H1 (cell line): ENCODE data around the gene E2F1. TPM values are rescaled to one million over a fixed set of nuclear protein-coding genes. Genes with fewer than 3 reads are reported as not detected.

ENCODE experiments used
- CTCF ChIA-PET: fragments of 300-600 bp; sonication (Branson Sonifier 250); formaldehyde crosslinking; loops from one replicate; lab custom pipeline; 2021; ENCODE audit not compliant: partially characterized antibody; lab: Charles Lee
- POLR2A ChIA-PET: fragments of 300-600 bp; sonication (Branson Sonifier 250); formaldehyde crosslinking; loops from one replicate; lab custom pipeline; 2021; ENCODE audit warnings: inconsistent platforms; ENCODE audit not compliant: partially characterized antibody; lab: Charles Lee
- DNase-seq, 2 experiments: peaks; one replicate each; pipeline versions ENCODE4 v3.0.0 to v3.0.0-alpha.2; 2010 to 2022; ENCODE audit warnings: low spot score in 2 of 2, low read depth in 1 of 2, mixed read lengths in 1 of 2
- FAIRE-seq: peaks from 2 replicates; lab custom pipeline; 2011; peaks lifted over from hg19 to GRCh38; lab: Jason Lieb, UNC
- H2AFZ ChIP-seq: 2 replicates; pipeline ENCODE4 v1.8.1; 2012; ENCODE audit warnings: low read length, inconsistent platforms
- H2AK5ac ChIP-seq: 2 replicates; pipeline ENCODE4 v1.6.1; 2013; ENCODE audit warnings: low read depth, low read length
- H2BK120ac ChIP-seq: replicated peaks from 2 replicates; pipeline ENCODE3; 2013; ENCODE audit warnings: low read depth, low read length, inconsistent platforms
- H2BK12ac ChIP-seq: 2 replicates; pipeline ENCODE4 v1.6.1; 2013; ENCODE audit warnings: low read depth, low read length
- H2BK15ac ChIP-seq: 2 replicates; pipeline ENCODE4 v1.6.1; 2013; ENCODE audit warnings: low read length
- H2BK20ac ChIP-seq: 2 replicates; pipeline ENCODE4 v1.6.1; 2013; ENCODE audit warnings: low read length
- H2BK5ac ChIP-seq: 2 replicates; pipeline ENCODE4 v1.6.1; 2013; ENCODE audit warnings: low read depth, low read length
- H3K14ac ChIP-seq: 2 replicates; pipeline ENCODE4 v1.6.1; 2013; ENCODE audit warnings: inconsistent platforms; ENCODE audit not compliant: insufficient read length
- H3K18ac ChIP-seq: 2 replicates; pipeline ENCODE4 v1.6.1; 2013; ENCODE audit warnings: low read length; ENCODE audit errors: extremely low read depth
- H3K23ac ChIP-seq: 2 replicates; pipeline ENCODE4 v1.6.1; 2013; ENCODE audit warnings: inconsistent platforms; ENCODE audit not compliant: insufficient read length
- H3K23me2 ChIP-seq: 2 replicates; pipeline ENCODE4 v1.6.1; 2013; ENCODE audit warnings: low read depth, low read length
- H3K27ac ChIP-seq: 2 replicates; pipeline ENCODE4 v1.6.1; 2011; ENCODE audit warnings: low read depth, low read length, inconsistent platforms
- H3K27me3 ChIP-seq, 4 experiments: replicated peaks in 1 of 4; 1 replicate in 1 of 4; 2 replicates in 3 of 4; pipeline versions ENCODE4 v1.6.1 to v1.8.1; 2011 to 2013; ENCODE audit warnings: low read length in 3 of 4, mild to moderate bottlenecking in 3 of 4, inconsistent platforms in 2 of 4, mixed read lengths in 2 of 4, moderate library complexity in 1 of 4; ENCODE audit not compliant: control insufficient read depth in 3 of 4, insufficient read depth in 3 of 4; ENCODE audit errors: extremely low read depth in 1 of 4
- H3K36me3 ChIP-seq, 4 experiments: 2 replicates each; pipeline versions ENCODE4 v1.6.1 to v1.8.1; 2011 to 2013; ENCODE audit warnings: mild to moderate bottlenecking in 4 of 4, low read length in 3 of 4, moderate library complexity in 2 of 4, control low read depth in 1 of 4, inconsistent platforms in 1 of 4; ENCODE audit not compliant: insufficient read depth in 4 of 4, control insufficient read depth in 2 of 4
- H3K4ac ChIP-seq: replicated peaks from 2 replicates; pipeline ENCODE3; 2013; ENCODE audit warnings: low read length, low read depth, mixed read lengths, inconsistent platforms; ENCODE audit not compliant: insufficient read length
- H3K4me1 ChIP-seq, 4 experiments: replicated peaks in 1 of 4; 1 replicate in 1 of 4; 2 replicates in 3 of 4; pipeline versions ENCODE4 v1.6.1 to v1.8.1; 2011 to 2013; ENCODE audit warnings: low read length in 3 of 4, inconsistent platforms in 2 of 4, mixed read lengths in 1 of 4; ENCODE audit not compliant: insufficient read depth in 4 of 4, control insufficient read depth in 3 of 4
- H3K4me2 ChIP-seq, 2 experiments: 2 replicates each; pipeline versions ENCODE4 v1.6.1 to v1.8.1; 2011 to 2013; ENCODE audit warnings: low read depth in 2 of 2, low read length in 2 of 2, control low read depth in 1 of 2, inconsistent platforms in 1 of 2, mild to moderate bottlenecking in 1 of 2; ENCODE audit not compliant: insufficient read depth in 1 of 2
- H3K4me3 ChIP-seq, 4 experiments: fragments of 200-600, 300-600 bp in 1 of 4; sonication (generic), shearing (Covaris generic), sonication (Bioruptor Twin) in 1 of 4; 2 replicates each; pipeline versions ENCODE4 v1.5.1 to v1.8.1; 2011 to 2016; ENCODE audit warnings: low read length in 4 of 4, low read depth in 3 of 4, control low read depth in 2 of 4, inconsistent platforms in 2 of 4, mild to moderate bottlenecking in 2 of 4, mixed read lengths in 1 of 4, moderate library complexity in 1 of 4; ENCODE audit not compliant: insufficient read depth in 2 of 4; ENCODE audit errors: extremely low read depth in 1 of 4
- H3K56ac ChIP-seq: replicated peaks from 2 replicates; pipeline ENCODE3; 2013; ENCODE audit warnings: low read depth, mild to moderate bottlenecking, mixed read lengths, low read length, inconsistent platforms; ENCODE audit not compliant: insufficient read length
- H3K79me1 ChIP-seq: 2 replicates; pipeline ENCODE4 v1.6.1; 2013; ENCODE audit warnings: low read depth, low read length, control low read depth
- H3K79me2 ChIP-seq, 2 experiments: 2 replicates each; pipeline versions ENCODE4 v1.6.1 to v1.8.1; 2012 to 2013; ENCODE audit warnings: low read length in 2 of 2, mild to moderate bottlenecking in 2 of 2, inconsistent platforms in 1 of 2; ENCODE audit not compliant: insufficient read depth in 2 of 2, control insufficient read depth in 1 of 2
- H3K9ac ChIP-seq, 4 experiments: replicated peaks in 1 of 4; 1 replicate in 1 of 4; 2 replicates in 3 of 4; pipeline versions ENCODE4 v1.6.1 to v1.8.1; 2011 to 2013; ENCODE audit warnings: low read depth in 3 of 4, low read length in 3 of 4, control low read depth in 2 of 4, mild to moderate bottlenecking in 2 of 4, moderate library complexity in 2 of 4, inconsistent platforms in 1 of 4; ENCODE audit errors: extremely low read depth in 1 of 4
- H3K9me3 ChIP-seq, 2 experiments: 2 replicates each; pipeline versions ENCODE4 v1.6.1 to v1.8.1; 2012 to 2013; ENCODE audit warnings: mild to moderate bottlenecking in 2 of 2, moderate library complexity in 2 of 2, control low read depth in 1 of 2, inconsistent platforms in 1 of 2, low read depth in 1 of 2, low read length in 1 of 2, mixed read lengths in 1 of 2; ENCODE audit not compliant: insufficient read depth in 2 of 2
- H4K20me1 ChIP-seq, 2 experiments: replicated peaks in 1 of 2; 2 replicates each; pipeline versions ENCODE3 to v1.8.1; 2011 to 2013; ENCODE audit warnings: inconsistent platforms in 2 of 2, low read length in 2 of 2, mild to moderate bottlenecking in 1 of 2; ENCODE audit not compliant: insufficient read depth in 2 of 2, control insufficient read depth in 1 of 2
- H4K5ac ChIP-seq: 2 replicates; pipeline ENCODE4 v1.6.1; 2013; ENCODE audit warnings: low read length, low read depth, mixed read lengths, inconsistent platforms; ENCODE audit not compliant: insufficient read length
- H4K8ac ChIP-seq: 2 replicates; pipeline ENCODE4 v1.8.0; 2013; ENCODE audit warnings: mild to moderate bottlenecking, moderate library complexity, low read length, inconsistent platforms; ENCODE audit not compliant: insufficient read depth; ENCODE audit errors: extremely low read depth
- H4K91ac ChIP-seq: replicated peaks from 2 replicates; pipeline ENCODE3; 2013; ENCODE audit warnings: low read length, mixed read lengths, inconsistent platforms; ENCODE audit not compliant: insufficient read length
- BACH1 ChIP-seq: IDR thresholded peaks from 2 replicates; pipeline ENCODE4 v1.6.1; 2012; ENCODE audit warnings: low read length, improper control_type of control experiment
- BRCA1 ChIP-seq: IDR thresholded peaks from 2 replicates; pipeline ENCODE4 v1.6.1; 2012; ENCODE audit warnings: low read depth, low read length, improper control_type of control experiment
- CREB1 ChIP-seq: IDR thresholded peaks from 2 replicates; pipeline ENCODE4 v1.6.1; 2012; ENCODE audit warnings: inconsistent platforms
- EZH2 ChIP-seq: fragments of 200-600 bp; sonication (generic); IDR thresholded peaks from 2 replicates; pipeline ENCODE4 v1.7.1; 2012; ENCODE audit warnings: low read depth, mild to moderate bottlenecking, moderate library complexity, low read length, inconsistent platforms; ENCODE audit not compliant: severe bottlenecking
- HDAC6 ChIP-seq: IDR thresholded peaks from one replicate; pipeline ENCODE4 v1.7.1; 2012; ENCODE audit warnings: low read depth, mild to moderate bottlenecking, inconsistent platforms, low read length, moderate library complexity
- KDM4A ChIP-seq: IDR thresholded peaks from one replicate; pipeline ENCODE4 v1.7.1; 2012; ENCODE audit warnings: low read depth, mild to moderate bottlenecking, moderate library complexity, low read length, inconsistent platforms; ENCODE audit not compliant: severe bottlenecking
- NANOG ChIP-seq: IDR thresholded peaks from 2 replicates; pipeline ENCODE4 v1.6.1; 2011; ENCODE audit warnings: low read length, low read depth, mild to moderate bottlenecking, inconsistent platforms; ENCODE audit not compliant: insufficient read depth, poor library complexity, severe bottlenecking
- RBBP5 ChIP-seq: IDR thresholded peaks from 2 replicates; pipeline ENCODE4 v1.7.1; 2012; ENCODE audit warnings: low read depth, mild to moderate bottlenecking, inconsistent platforms, low read length, moderate library complexity, borderline replicate concordance
- RNF2 ChIP-seq: fragments of 200-900, 300-1000 bp; sonication (generic); IDR thresholded peaks from 2 replicates; pipeline ENCODE4 v1.7.1; 2016; ENCODE audit warnings: borderline replicate concordance, low read depth, mild to moderate bottlenecking, antibody characterized with exemption, low read length; ENCODE audit not compliant: poor library complexity, severe bottlenecking; ENCODE audit errors: missing control alignments
- SIX5 ChIP-seq: IDR thresholded peaks from 2 replicates; pipeline ENCODE4 v1.6.1; 2011; ENCODE audit warnings: mild to moderate bottlenecking, low read depth, low read length
- SP4 ChIP-seq: IDR thresholded peaks from 2 replicates; pipeline ENCODE4 v1.6.1; 2012; ENCODE audit warnings: low read length, inconsistent platforms
- SRF ChIP-seq: IDR thresholded peaks from 2 replicates; pipeline ENCODE4 v1.6.1; 2011; ENCODE audit warnings: mild to moderate bottlenecking, low read depth, low read length, moderate library complexity
- WGBS, 2 experiments: shearing (Covaris generic) in 1 of 2; methylation state at CpG; one replicate each; pipeline versions ENCODE4 v1.1.6 to v1.1.7; 2013 to 2015; ENCODE audit warnings: low lambda C conversion rate in 2 of 2, mixed read lengths in 2 of 2, inconsistent platforms in 1 of 2, low coverage in 1 of 2, missing lambda C conversion rate in 1 of 2; ENCODE audit not compliant: insufficient replicate concordance in 2 of 2, insufficient coverage in 1 of 2, insufficient read length in 1 of 2; ENCODE audit errors: extremely low coverage in 1 of 2, missing lambda C conversion rate in 1 of 2; 5-methylcytosine and 5-hydroxymethylcytosine counted together
- polyA plus RNA-seq, 7 experiments: library from polyadenylated mRNA; depleted of rRNA in 3 of 7; stranded (reverse) in 5 of 7; unstranded in 2 of 7; fragments of >200 nt in 5 of 7; fragments of 200-250 nt in 2 of 7; gene quantifications; 1 replicate in 5 of 7; 2 replicates in 1 of 7; 4 replicates in 1 of 7; pipeline versions ENCODE4 v1.2.1 to v1.2.3, GENCODE V29; 2011 to 2013; ENCODE audit warnings: missing spikeins in 2 of 7, mixed read lengths in 2 of 7
- total RNA-seq: library from RNA; stranded (reverse); fragmentation: NEBNext Ultra II Directional; extraction: Animal tissue kit (Norgen Biotek cat#: 25700); gene quantifications from 2 replicates; pipeline ENCODE4 v1.2.1, GENCODE V29; 2021
- TF ChIP-seq, protein P1 (sequence below): IDR thresholded peaks from 2 replicates; pipeline ENCODE4 v1.6.1; 2012; ENCODE audit warnings: inconsistent platforms

Gene E2F1
- total and polyA plus RNA-seq, 2 of the 8 experiments (the other 6 are each of a cell fraction or from before 2014, with no cell fraction given): 33.4 to 35.8 TPM

DNA sequence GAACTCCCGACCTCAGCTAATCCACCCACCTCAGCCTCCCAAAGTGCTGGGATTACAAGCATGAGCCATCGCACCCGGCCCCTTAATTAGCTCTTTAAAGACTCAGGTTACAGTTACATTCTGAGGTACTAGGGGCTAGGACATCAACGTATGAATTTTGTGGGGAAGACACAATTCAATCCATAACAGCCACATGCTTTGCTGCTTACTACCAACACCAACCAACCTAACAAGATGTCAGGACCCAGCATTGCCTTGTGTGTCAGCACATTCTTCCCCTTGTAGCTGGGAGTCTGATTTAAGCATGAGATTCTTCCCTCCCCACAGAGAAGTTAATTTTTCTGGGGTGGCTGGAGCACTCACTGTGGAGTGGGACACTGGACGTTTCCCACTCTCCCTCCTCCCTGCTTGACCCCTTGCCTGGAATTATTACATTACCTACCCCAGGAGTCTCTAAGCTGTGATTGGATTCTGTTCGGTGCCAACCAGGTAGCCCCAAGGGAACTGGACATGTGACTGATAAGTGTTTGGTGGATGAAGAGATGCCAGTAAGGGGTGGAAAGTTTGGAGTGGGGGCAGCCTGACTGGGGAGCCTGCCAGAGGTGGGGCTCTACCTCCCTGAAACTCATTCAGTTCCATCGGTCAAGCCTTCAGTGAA lies 39.6 kb upstream of the E2F1 start:
- H3K23me2 ChIP-seq: no peaks in the 10 kb centered on the region
- no peak overlapping the region for H2AK5ac ChIP-seq
- H3K9me3 ChIP-seq: no peaks in the 10 kb centered on the region
- H3K18ac ChIP-seq: no peak overlapping the region
- H2BK20ac ChIP-seq: no peak overlapping the region
- no peak overlapping the region for H3K9ac ChIP-seq
- H3K79me1 ChIP-seq: no peaks in the 10 kb centered on the region
- no peaks in the 10 kb centered on the region for H3K27me3 ChIP-seq
- no peaks in the 10 kb centered on the region for H3K4me1 ChIP-seq
- H4K5ac ChIP-seq: no peak overlapping the region
- H3K27ac ChIP-seq: no peak overlapping the region
- H2BK12ac ChIP-seq: no peak overlapping the region
- no peak overlapping the region for H3K23ac ChIP-seq
- H3K14ac ChIP-seq: no peak overlapping the region
- no peaks in the 10 kb centered on the region for H3K36me3 ChIP-seq
- H4K8ac ChIP-seq: no peak overlapping the region
- H4K91ac ChIP-seq: no peak overlapping the region
- H2BK120ac ChIP-seq: no peak overlapping the region
- no peak overlapping the region for H3K56ac ChIP-seq
- H3K4ac ChIP-seq: no peak overlapping the region
- no peak overlapping the region for H3K4me2 ChIP-seq
- no peaks in the 10 kb centered on the region for H3K79me2 ChIP-seq
- H2BK5ac ChIP-seq: no peak overlapping the region
- 89% methylated on average over 7 of the region's 7 CpGs; no CpG with 5 or more reads in 1 of the 2 experiments for WGBS, 2 experiments
- no peaks in the 10 kb centered on the region for H4K20me1 ChIP-seq
- CTCF ChIA-PET: interaction anchor here (1.1 to 1.5 kb wide), 4 partner anchors 32 to 80 kb away, joined by 3 to 5 read pairs (median 4); no protein-coding TSS in a partner anchor
- H3K4me3 ChIP-seq: no peak overlapping the region
- POLR2A ChIA-PET: interaction anchor here (0.8 to 1.3 kb wide), 2 partner anchors 39 to 58 kb away, joined by 3 to 4 read pairs; partner anchors contain the start of gene ACTL10
- DNase-seq: no peak
- no peak for FAIRE-seq
- H2AFZ ChIP-seq: no peak overlapping the region; the same call in 1 of the 2 replicates
- H2BK15ac ChIP-seq: no peak overlapping the region
- TF ChIP-seq CREB1: no peak
- no peak for TF ChIP-seq BACH1
- TF ChIP-seq RBBP5: no peak
- TF ChIP-seq NANOG: no peak
- no peak for TF ChIP-seq RNF2
- TF ChIP-seq SIX5: no peak
- TF ChIP-seq BRCA1: no peak
- no peak for TF ChIP-seq KDM4A
- TF ChIP-seq SP4: no peak
- TF ChIP-seq, protein P1, sequence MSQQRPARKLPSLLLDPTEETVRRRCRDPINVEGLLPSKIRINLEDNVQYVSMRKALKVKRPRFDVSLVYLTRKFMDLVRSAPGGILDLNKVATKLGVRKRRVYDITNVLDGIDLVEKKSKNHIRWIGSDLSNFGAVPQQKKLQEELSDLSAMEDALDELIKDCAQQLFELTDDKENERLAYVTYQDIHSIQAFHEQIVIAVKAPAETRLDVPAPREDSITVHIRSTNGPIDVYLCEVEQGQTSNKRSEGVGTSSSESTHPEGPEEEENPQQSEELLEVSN: no peak
- no peak for TF ChIP-seq EZH2
- no peak for TF ChIP-seq HDAC6
- TF ChIP-seq SRF: no peak
